AG10803 (cell line): ENCODE data around the gene PTRH2.

Experiments used
- DNase-seq: peaks from one replicate; pipeline ENCODE4 v3.0.0; 2010; ENCODE audit warnings: low read depth
- H3K4me3 ChIP-seq: 2 replicates; pipeline ENCODE4 v1.5.1; 2011; ENCODE audit warnings: mild to moderate bottlenecking, low read length, control low read depth
- CTCF ChIP-seq: conservative IDR thresholded peaks from 2 replicates; pipeline ENCODE4 v1.5.1; 2011; ENCODE audit warnings: mild to moderate bottlenecking, low read length, control low read depth, inconsistent platforms

The PTRH2 gene

GRCh38 chr17:59733697-59734096, 26.5 kb upstream of the PTRH2 start:
- TF ChIP-seq CTCF, result no peak
- no peak overlapping the region for H3K4me3 ChIP-seq
- DNase-seq, result no peak

GRCh38 chr17:59730268-59730834, 23.1 kb upstream of the PTRH2 start:
- no peak for DNase-seq
- H3K4me3 ChIP-seq, result no peak overlapping the region
- no peak for TF ChIP-seq CTCF

- no peak for DNase-seq
- H3K4me3 ChIP-seq, result no peak overlapping the region
- TF ChIP-seq CTCF, result no peak
Observed at GRCh38 chr17:59727817-59728533, 20.7 kb upstream of the PTRH2 start.

- peak; percentile 80 for DNase-seq
- no peak for TF ChIP-seq CTCF
- H3K4me3 ChIP-seq, result no peak overlapping the region
Observed at GRCh38 chr17:59725691-59726090, 18.5 kb upstream of the PTRH2 start.

- no peak for TF ChIP-seq CTCF
- H3K4me3 ChIP-seq, result no peak overlapping the region
Observed at GRCh38 chr17:59723607-59724006, 16.4 kb upstream of the PTRH2 start.

GRCh38 chr17:59723041-59723440, 15.8 kb upstream of the PTRH2 start:
- TF ChIP-seq CTCF, result no peak
- DNase-seq, result no peak
- no peak overlapping the region for H3K4me3 ChIP-seq

More at GRCh38 chr17:59723607-59724006, 16.4 kb upstream of the PTRH2 start:
- no peak for DNase-seq

GRCh38 chr17:59722623-59723022, 15.4 kb upstream of the PTRH2 start:
- TF ChIP-seq CTCF, result no peak

More at GRCh38 chr17:59722623-59723022, 15.4 kb upstream of the PTRH2 start:
- H3K4me3 ChIP-seq, result no peak overlapping the region
- DNase-seq, result no peak
